Omental fat pad (tissue), 4 donors: Measurements from ENCODE around the gene PROB1. TPM values are rescaled to one million over a fixed set of nuclear protein-coding genes. Genes with fewer than 3 reads are reported as not detected.
A peak's percentile ranks its signal among the peaks of the same experiment; 100 is the strongest.

ENCODE experiments used
- ATAC-seq: fragments of 150-250 bp; one replicate; pipeline ENCODE4 v1.9.1; 2016; ENCODE audit warnings: mild to moderate bottlenecking, moderate library complexity; ENCODE audit not compliant: low FRiP score
- DNase-seq: peaks from one replicate; pipeline ENCODE4 v3.0.0-alpha.2; 2019; ENCODE audit warnings: low spot score
- CTCF ChIP-seq, 3 donors: fragments of 450-650 bp; IDR thresholded peaks; one replicate each; pipeline ENCODE4 v1.5.1; 2016 to 2017; ENCODE audit warnings: antibody characterized with exemption in 3 of 3, mild to moderate bottlenecking in 3 of 3, moderate library complexity in 2 of 3
- total RNA-seq, 4 donors: library from RNA; depleted of rRNA; stranded (reverse); fragments of >200 nt; gene quantifications; one replicate each; pipeline ENCODE4 v1.1.0, GENCODE V29; 2016

PROB1 gene
- total RNA-seq, 4 donors from 2014 or later, result 0.46 to 2.0 (median 1.2) TPM

GRCh38 chr5:139397921-139398320, 3.0 kb upstream of the PROB1 start:
- ATAC-seq (no peak), DNase-seq (no peak)
- TF ChIP-seq CTCF (IDR thresholded peaks at IDR 0.05), result no peak

DNA sequence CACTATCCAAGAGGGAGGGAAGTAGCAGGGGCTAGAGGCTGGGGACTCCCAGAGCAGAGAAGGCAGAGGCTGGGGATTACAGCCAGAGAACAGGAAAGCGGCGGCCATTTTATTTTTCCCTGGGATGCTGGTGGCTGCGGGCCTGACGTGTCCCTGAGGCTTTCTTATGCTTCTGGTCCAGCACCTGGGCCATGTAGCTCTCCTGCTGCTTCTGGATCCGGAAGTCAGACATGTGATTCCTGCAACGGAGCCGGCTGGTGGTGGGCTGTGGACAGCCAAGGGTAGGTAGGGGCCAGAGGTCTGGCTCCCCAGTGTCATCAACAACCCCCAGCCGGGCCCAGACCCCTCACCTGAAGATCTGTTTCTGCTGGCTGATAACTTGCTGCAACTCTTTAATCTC, 1.8 kb upstream of the PROB1 start:
- no peak for DNase-seq
- no peak for TF ChIP-seq CTCF (IDR thresholded peaks at IDR 0.05)
- ATAC-seq, result no peak

GRCh38 chr5:139395844-139396640, 1.1 kb upstream of the PROB1 start:
- no peak for DNase-seq
- TF ChIP-seq CTCF (IDR thresholded peaks at IDR 0.05), result no peak
- no peak for ATAC-seq

GRCh38 chr5:139394123-139394653, 716 bp downstream of the PROB1 start:
- TF ChIP-seq CTCF (IDR thresholded peaks at IDR 0.05), result no peak
- DNase-seq (no peak), ATAC-seq (peak; percentile 8)

DNA sequence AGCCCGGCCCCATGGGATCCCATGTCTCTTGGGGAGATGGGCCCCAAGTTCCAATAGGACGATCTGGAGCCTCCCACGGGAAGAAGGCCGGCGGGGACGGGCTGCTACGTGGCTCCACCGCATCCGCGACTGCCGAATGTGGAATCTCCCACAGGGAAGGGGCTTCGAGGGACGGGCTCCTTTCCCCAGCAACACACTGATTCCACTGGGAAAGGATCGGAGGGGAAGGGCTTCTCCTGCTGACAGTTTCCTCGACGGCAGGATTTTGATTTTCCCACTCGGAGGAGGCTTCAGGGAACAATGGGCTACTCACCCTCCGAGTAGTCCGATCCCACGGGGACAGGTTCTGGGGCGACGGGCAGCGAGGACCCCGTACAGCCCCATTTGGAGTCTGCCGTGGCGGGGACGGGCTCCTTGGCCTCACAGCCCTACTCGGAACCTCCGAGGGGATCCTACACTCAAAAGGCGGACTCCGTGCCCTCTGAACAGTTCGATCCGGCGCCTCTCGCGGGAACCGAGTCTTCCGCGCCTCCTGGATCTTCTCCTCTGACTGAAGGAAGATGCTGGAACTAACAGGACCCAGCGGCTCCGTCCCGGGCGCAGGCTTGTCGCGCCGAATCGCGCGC, 1.3 kb downstream of the PROB1 start:
- no peak for DNase-seq
- peak; percentile 6 for ATAC-seq
- TF ChIP-seq CTCF (IDR thresholded peaks at IDR 0.05), result no peak

DNA sequence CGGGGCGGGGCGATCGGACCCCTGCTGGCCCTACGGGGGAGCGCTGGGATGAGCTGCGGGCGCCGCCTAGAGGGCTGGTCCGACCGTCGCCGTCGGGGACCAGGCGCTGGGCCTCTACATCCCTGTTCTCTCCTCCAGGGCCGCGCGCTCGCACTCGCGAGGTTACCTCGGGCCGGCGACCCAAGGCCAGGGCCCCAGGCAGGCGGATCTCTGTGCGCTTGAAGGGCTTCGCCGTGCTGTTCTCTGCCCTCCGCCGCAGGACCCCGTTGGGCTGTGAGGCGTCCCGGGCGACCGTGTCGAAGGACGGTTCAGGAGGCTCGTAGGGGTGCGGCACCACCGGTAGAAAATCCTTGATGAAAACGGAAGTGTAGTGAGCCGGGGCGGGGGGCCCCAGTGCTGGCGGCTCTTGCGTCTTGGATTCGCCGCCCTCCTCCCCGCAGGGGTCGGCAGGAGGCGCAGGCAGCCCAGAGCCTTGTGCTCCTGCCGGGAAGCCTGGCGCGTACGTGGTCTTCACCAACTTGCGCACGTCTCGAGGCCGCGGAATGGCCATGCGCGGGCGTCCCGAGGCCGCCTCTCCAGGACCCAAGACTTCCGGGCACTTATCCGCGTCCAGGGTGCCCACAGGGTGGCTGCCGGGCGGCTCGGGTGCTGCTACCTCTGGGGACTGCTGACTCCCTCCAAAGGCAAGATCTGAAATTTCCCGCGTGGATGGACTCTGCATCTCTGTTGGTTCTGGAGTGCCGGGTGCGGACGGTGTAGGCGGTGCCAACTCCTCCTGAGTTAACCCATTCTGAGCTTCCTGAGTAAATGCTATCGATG, 2.0 kb downstream of the PROB1 start:
- DNase-seq (no peak), ATAC-seq (peak; percentile 63)
- peak in 1 of 3 donors; percentile 20 for TF ChIP-seq CTCF (IDR thresholded peaks at IDR 0.05)
